Stimulated activated CD4-positive, alpha-beta T cell treated with anti-CD3 and anti-CD28 coated beads, Interleukin-12 subunit alpha, Interleukin-12 subunit beta, amount 100 ng/mL, for 4 hours (primary cell): ENCODE results near the gene NOTCH3.
A peak's percentile ranks its signal among the peaks of the same experiment; 100 is the strongest.

Source experiments
- DNase-seq: peaks from one replicate; pipeline ENCODE4 v3.0.0-alpha.2; 2020

Gene NOTCH3

GRCh38 chr19:15159251-15159650 is 41.5 kb downstream of the NOTCH3 start:
- DNase-seq = no peak

GRCh38 chr19:15156391-15156790 is 44.4 kb downstream of the NOTCH3 start:
- no peak for DNase-seq

- DNase-seq = no peak
Measured at GRCh38 chr19:15155296-15155695, 45.5 kb downstream of the NOTCH3 start.

- DNase-seq = no peak
Measured at GRCh38 chr19:15154002-15154612, 46.7 kb downstream of the NOTCH3 start.

- no peak for DNase-seq
Measured at GRCh38 chr19:15149737-15150136, 51.1 kb downstream of the NOTCH3 start.

GRCh38 chr19:15147090-15147489 is 53.7 kb downstream of the NOTCH3 start:
- DNase-seq = no peak

- DNase-seq = no peak
Measured at GRCh38 chr19:15144046-15144646, 56.6 kb downstream of the NOTCH3 start.

GRCh38 chr19:15142313-15142712 is 58.5 kb downstream of the NOTCH3 start:
- no peak for DNase-seq

GRCh38 chr19:15141143-15141542 is 59.7 kb downstream of the NOTCH3 start:
- no peak for DNase-seq

- DNase-seq = no peak
Measured at GRCh38 chr19:15138427-15138826, 62.4 kb downstream of the NOTCH3 start.

GRCh38 chr19:15137777-15138176 is 63.0 kb downstream of the NOTCH3 start:
- no peak for DNase-seq

- DNase-seq = no peak
Measured at GRCh38 chr19:15136234-15136954, 64.4 kb downstream of the NOTCH3 start.

- DNase-seq = peak; percentile 29
Measured at GRCh38 chr19:15129856-15130585, 70.8 kb downstream of the NOTCH3 start.

GRCh38 chr19:15128162-15128770 is 72.5 kb downstream of the NOTCH3 start:
- DNase-seq = no peak

GRCh38 chr19:15126131-15126910 is 74.5 kb downstream of the NOTCH3 start:
- DNase-seq = no peak

GRCh38 chr19:15125232-15126067 is 75.3 kb downstream of the NOTCH3 start:
- DNase-seq = peak; percentile 97

GRCh38 chr19:15124572-15125231 is 76.1 kb downstream of the NOTCH3 start:
- DNase-seq = no peak

GRCh38 chr19:15123900-15124299 is 76.9 kb downstream of the NOTCH3 start:
- no peak for DNase-seq

GRCh38 chr19:15123031-15123890 is 77.5 kb downstream of the NOTCH3 start:
- DNase-seq = no peak
